MM.1S (cell line): ENCODE results near the gene APOBEC3C.
"Not testable (repeated sequence)": the region's sequence is repeated elsewhere in the genome, so short reads cannot be mapped to it uniquely, and the experiment has no call there.

ENCODE experiments used
- CTCF ChIP-seq: fragments of 300-600 bp; sonication (generic); IDR thresholded peaks from 2 replicates; pipeline ENCODE4 v1.5.1; 2016; ENCODE audit warnings: antibody characterized with exemption, low read length, mixed read lengths
- EZH2phosphoT487 ChIP-seq: fragments of 300-600 bp; sonication (generic); IDR thresholded peaks from 2 replicates; pipeline ENCODE4 v1.6.1; 2018; ENCODE audit warnings: antibody characterized with exemption, low read length

- not testable (repeated sequence) for TF ChIP-seq EZH2phosphoT487, CTCF
These were observed 21.1 kb upstream of the APOBEC3C start for GRCh38 chr22:38992871-38993371.
